Esophagus squamous epithelium (tissue), 4 donors: ENCODE data around the gene SLC12A7.

ENCODE experiments used
- CTCF ChIP-seq, 6 experiments: fragments of 450-650 bp in 4 of 6; fragments of 200-600 bp in 2 of 6; sonication (generic) in 2 of 6; IDR thresholded peaks; one replicate each; pipeline ENCODE4 v1.5.1; 2016 to 2019; ENCODE audit warnings: antibody characterized with exemption in 6 of 6, mild to moderate bottlenecking in 4 of 6, moderate library complexity in 4 of 6
- POLR2A ChIP-seq, 4 donors: fragments of 450-650 bp; IDR thresholded peaks; one replicate each; pipeline ENCODE4 v1.6.1; 2017; ENCODE audit warnings: antibody characterized with exemption in 4 of 4, mild to moderate bottlenecking in 4 of 4, moderate library complexity in 3 of 4

- TF ChIP-seq CTCF (IDR thresholded peaks at IDR 0.05), result no peak
- TF ChIP-seq POLR2A (IDR thresholded peaks at IDR 0.05), result no peak
Observed at GRCh38 chr5:1118231-1118698, 6.4 kb upstream of the SLC12A7 start.
